Tibial nerve (tissue), 4 donors: ENCODE results near the gene TPM1. TPM values are rescaled to one million over a fixed set of nuclear protein-coding genes. Genes with fewer than 3 reads are reported as not detected.

Source experiments
- DNase-seq, 2 donors: peaks; one replicate each; pipeline ENCODE4 v3.0.0-alpha.2; 2019; ENCODE audit warnings: low spot score in 2 of 2
- H3K27ac ChIP-seq, 4 donors: fragments of 200-600 bp; sonication (generic) in 3 of 4; one replicate each; pipeline ENCODE4 v1.5.1; 2017 to 2019; ENCODE audit warnings: mild to moderate bottlenecking in 1 of 4
- H3K27me3 ChIP-seq, 2 donors: fragments of 200-600 bp; sonication (generic) in 1 of 2; one replicate each; pipeline versions ENCODE4 v1.5.1 to v1.6.0; 2017 to 2019
- H3K36me3 ChIP-seq, 3 donors: fragments of 200-600 bp; sonication (generic); one replicate each; pipeline ENCODE4 v1.5.1; 2018 to 2019
- H3K4me1 ChIP-seq, 4 donors: fragments of 200-600 bp; sonication (generic) in 3 of 4; one replicate each; pipeline ENCODE4 v1.5.1; 2017 to 2019
- H3K4me3 ChIP-seq, 4 donors: fragments of 200-600 bp; sonication (generic) in 3 of 4; one replicate each; pipeline ENCODE4 v1.5.1; 2017 to 2019; ENCODE audit warnings: mild to moderate bottlenecking in 1 of 4, moderate library complexity in 1 of 4
- H3K9me3 ChIP-seq, 4 donors: fragments of 200-600 bp; sonication (generic) in 3 of 4; one replicate each; pipeline ENCODE4 v1.5.1; 2017 to 2019
- EP300 ChIP-seq, 2 donors: sonication (generic); formaldehyde crosslinking; IDR thresholded peaks; one replicate each; pipeline ENCODE4 v1.6.1; 2017; ENCODE audit warnings: antibody characterized with exemption in 2 of 2, mild to moderate bottlenecking in 1 of 2
- POLR2A ChIP-seq, 2 donors: fragments of 450-650 bp; IDR thresholded peaks; one replicate each; pipeline ENCODE4 v1.6.1; 2017; ENCODE audit warnings: antibody characterized with exemption in 2 of 2, mild to moderate bottlenecking in 2 of 2, moderate library complexity in 2 of 2
- WGBS, 2 donors: methylation state at CpG; one replicate each; pipeline ENCODE4 v1.1.5; 2018; 5-methylcytosine and 5-hydroxymethylcytosine counted together
- total RNA-seq, 4 donors: library from RNA; depleted of rRNA; stranded (reverse); fragments of >200 nt; gene quantifications; one replicate each; pipeline ENCODE4 v1.1.0, GENCODE V29; 2016
- TF ChIP-seq, protein P1 (sequence below), 5 experiments: fragments of 200-600 bp in 3 of 5; fragments of 450-650 bp in 2 of 5; sonication (generic) in 3 of 5; IDR thresholded peaks; one replicate each; pipeline ENCODE4 v1.5.1; 2016 to 2019; ENCODE audit warnings: antibody characterized with exemption in 5 of 5, mild to moderate bottlenecking in 3 of 5, moderate library complexity in 2 of 5

TPM1 gene
- total RNA-seq, 4 donors from 2014 or later: 311 to 468 (median 366) TPM

- Histone ChIP-seq H3K4me1 (peaks cover 0 to 21% (median under 1%) of the 10 kb centered on the region in 4 donors), H3K27ac (no peak overlapping the region), H3K9me3 (peaks cover 0 to 4% (median 0%) of the 10 kb centered on the region in 4 donors), H3K27me3 (no peaks in the 10 kb centered on the region), H3K36me3 (no peaks in the 10 kb centered on the region), H3K4me3 (no peak overlapping the region)
- no peak for TF ChIP-seq POLR2A (IDR thresholded peaks at IDR 0.05)
- TF ChIP-seq, protein P1, sequence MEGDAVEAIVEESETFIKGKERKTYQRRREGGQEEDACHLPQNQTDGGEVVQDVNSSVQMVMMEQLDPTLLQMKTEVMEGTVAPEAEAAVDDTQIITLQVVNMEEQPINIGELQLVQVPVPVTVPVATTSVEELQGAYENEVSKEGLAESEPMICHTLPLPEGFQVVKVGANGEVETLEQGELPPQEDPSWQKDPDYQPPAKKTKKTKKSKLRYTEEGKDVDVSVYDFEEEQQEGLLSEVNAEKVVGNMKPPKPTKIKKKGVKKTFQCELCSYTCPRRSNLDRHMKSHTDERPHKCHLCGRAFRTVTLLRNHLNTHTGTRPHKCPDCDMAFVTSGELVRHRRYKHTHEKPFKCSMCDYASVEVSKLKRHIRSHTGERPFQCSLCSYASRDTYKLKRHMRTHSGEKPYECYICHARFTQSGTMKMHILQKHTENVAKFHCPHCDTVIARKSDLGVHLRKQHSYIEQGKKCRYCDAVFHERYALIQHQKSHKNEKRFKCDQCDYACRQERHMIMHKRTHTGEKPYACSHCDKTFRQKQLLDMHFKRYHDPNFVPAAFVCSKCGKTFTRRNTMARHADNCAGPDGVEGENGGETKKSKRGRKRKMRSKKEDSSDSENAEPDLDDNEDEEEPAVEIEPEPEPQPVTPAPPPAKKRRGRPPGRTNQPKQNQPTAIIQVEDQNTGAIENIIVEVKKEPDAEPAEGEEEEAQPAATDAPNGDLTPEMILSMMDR (IDR thresholded peaks at IDR 0.05): no peak
- TF ChIP-seq EP300 (IDR thresholded peaks at IDR 0.05): no peak
- no peak for DNase-seq
- WGBS, 2 donors: 88 to 90% methylated on average over 1 of the region's 1 CpG
Observed at GRCh38 chr15:63018639-63019038, 23.9 kb upstream of the TPM1 start.

- Histone ChIP-seq H3K9me3 (peaks cover 0 to 4% (median 0%) of the 10 kb centered on the region in 4 donors), H3K4me1 (peaks cover 0 to 23% (median 2%) of the 10 kb centered on the region in 4 donors), H3K27me3 (no peaks in the 10 kb centered on the region), H3K36me3 (no peaks in the 10 kb centered on the region), H3K27ac (no peak overlapping the region), H3K4me3 (no peak overlapping the region)
- WGBS, 2 donors: 73 to 75% methylated on average over 8 to 9 of the region's 9 CpGs
- no peak for DNase-seq
- TF ChIP-seq, protein P1 (IDR thresholded peaks at IDR 0.05): no peak
- TF ChIP-seq EP300 (IDR thresholded peaks at IDR 0.05): no peak
- no peak for TF ChIP-seq POLR2A (IDR thresholded peaks at IDR 0.05)
Observed at GRCh38 chr15:63019511-63020109, 22.9 kb upstream of the TPM1 start.

- H3K4me1 ChIP-seq: peaks cover 0 to 18% (median 2%) of the 10 kb centered on the region in 4 donors
- TF ChIP-seq POLR2A (IDR thresholded peaks at IDR 0.05) (no peak), EP300 (IDR thresholded peaks at IDR 0.05) (no peak)
- TF ChIP-seq, protein P1 (IDR thresholded peaks at IDR 0.05): no peak
- no peaks in the 10 kb centered on the region for H3K36me3 ChIP-seq
- 89% methylated on average over 3 of the region's 3 CpGs for WGBS, 2 donors
- H3K4me3 ChIP-seq: no peak overlapping the region
- H3K9me3 ChIP-seq: peaks cover 0 to 4% (median 0%) of the 10 kb centered on the region in 4 donors
- DNase-seq: no peak
- H3K27me3 ChIP-seq: no peaks in the 10 kb centered on the region
- H3K27ac ChIP-seq: no peak overlapping the region
Observed at GRCh38 chr15:63020128-63020527, 22.4 kb upstream of the TPM1 start.

DNA sequence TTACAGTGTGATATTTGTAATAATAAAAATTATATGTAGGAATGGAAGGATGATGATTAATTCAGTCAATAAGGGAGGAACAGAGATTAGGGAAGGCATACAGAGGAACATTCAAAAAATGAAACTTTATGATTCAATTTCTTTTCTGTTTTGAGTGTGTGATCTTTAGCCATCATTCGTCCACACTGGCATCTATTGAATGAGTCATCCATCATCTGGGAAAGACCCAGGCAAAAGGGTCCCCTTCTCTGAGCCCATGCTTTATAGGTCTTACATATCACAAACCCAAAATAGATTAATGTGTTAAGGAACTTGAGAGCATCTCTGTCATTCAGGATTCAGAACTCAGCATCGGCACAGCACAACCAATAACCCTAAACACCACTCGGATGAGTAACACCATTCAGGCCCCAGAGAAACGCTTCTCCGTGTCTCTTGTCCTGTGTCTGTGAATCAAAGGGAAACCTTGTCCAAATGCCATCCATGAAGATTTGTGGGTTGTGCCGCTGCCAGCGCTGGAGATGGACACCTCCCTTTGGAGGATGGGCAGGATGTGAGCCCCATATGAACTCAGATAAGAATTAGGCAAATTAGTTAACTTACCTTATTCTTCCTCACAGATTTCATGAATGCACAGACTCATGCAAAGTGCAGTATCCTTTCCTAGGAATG lies 21.7 kb upstream of the TPM1 start:
- H3K4me3 ChIP-seq: no peak overlapping the region
- DNase-seq: no peak
- H3K36me3 ChIP-seq: no peaks in the 10 kb centered on the region
- peaks cover 0 to 4% (median 0%) of the 10 kb centered on the region in 4 donors for H3K9me3 ChIP-seq
- H3K27ac ChIP-seq: no peak overlapping the region
- no peaks in the 10 kb centered on the region for H3K27me3 ChIP-seq
- WGBS, 2 donors: 54 to 71% methylated on average over 7 of the region's 7 CpGs
- TF ChIP-seq, protein P1 (IDR thresholded peaks at IDR 0.05): no peak
- TF ChIP-seq POLR2A (IDR thresholded peaks at IDR 0.05): no peak
- TF ChIP-seq EP300 (IDR thresholded peaks at IDR 0.05): no peak
- H3K4me1 ChIP-seq: peaks cover 0 to 10% (median 2%) of the 10 kb centered on the region in 4 donors

- Histone ChIP-seq H3K27ac (no peak overlapping the region), H3K4me1 (peaks cover 0 to 8% (median 2%) of the 10 kb centered on the region in 4 donors), H3K4me3 (no peak overlapping the region), H3K27me3 (no peaks in the 10 kb centered on the region), H3K36me3 (no peaks in the 10 kb centered on the region), H3K9me3 (peaks cover 0 to 4% (median 0%) of the 10 kb centered on the region in 4 donors)
- TF ChIP-seq EP300 (IDR thresholded peaks at IDR 0.05) (no peak), POLR2A (IDR thresholded peaks at IDR 0.05) (no peak)
- DNase-seq: no peak
- WGBS, 2 donors: 94 to 100% methylated on average over 2 of the region's 2 CpGs
Observed at GRCh38 chr15:63022181-63022580, 20.4 kb upstream of the TPM1 start.
